Fibroblast of lung (primary cell): ENCODE data around the gene ARF5.
A peak's percentile ranks its signal among the peaks of the same experiment; 100 is the strongest.

Experiments used
- CTCF ChIP-seq, 2 donors: IDR thresholded peaks in 1 of 2; conservative IDR thresholded peaks in 1 of 2; 1 replicate in 1 of 2; 2 replicates in 1 of 2; pipeline ENCODE4 v1.5.1; 2011 to 2012; ENCODE audit warnings: low read length in 2 of 2, control low read depth in 1 of 2, inconsistent platforms in 1 of 2, low read depth in 1 of 2, mild to moderate bottlenecking in 1 of 2
- EZH2 ChIP-seq: IDR thresholded peaks from 2 replicates; pipeline ENCODE4 v1.5.1; 2012; ENCODE audit warnings: low read length, control low read depth, mild to moderate bottlenecking; ENCODE audit errors: missing control alignments

DNA sequence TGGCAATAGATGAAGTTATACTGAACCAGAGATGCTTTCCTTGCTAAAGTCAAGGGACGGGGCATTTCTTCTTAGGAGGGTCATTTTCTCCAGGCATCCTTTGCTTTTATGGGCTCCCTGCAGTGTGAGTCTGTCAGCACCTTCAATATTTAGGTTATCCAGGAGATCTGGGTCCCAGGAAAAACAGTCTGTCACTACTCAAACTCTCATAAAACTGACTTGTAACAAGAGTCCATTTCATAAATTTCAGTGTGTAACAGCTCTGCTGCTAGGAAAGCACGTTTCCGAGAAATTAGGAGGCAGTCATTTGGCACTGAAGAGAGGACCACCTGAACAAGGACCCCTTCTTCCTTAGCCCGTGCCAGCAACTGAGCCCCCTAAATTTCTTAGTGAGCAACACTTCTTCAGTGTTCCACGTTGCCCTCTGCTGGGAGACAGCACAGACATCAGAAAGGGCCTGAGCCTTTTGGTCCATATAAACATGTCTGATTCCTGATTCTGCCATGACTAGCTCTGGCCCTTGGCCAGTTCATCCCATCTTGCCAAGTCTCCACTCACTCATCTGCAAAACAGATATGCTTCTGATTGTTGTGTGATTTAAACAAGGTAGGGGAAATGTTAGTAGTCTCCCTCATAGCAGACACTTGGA lies 10.1 kb upstream of the ARF5 start:
- TF ChIP-seq CTCF (conservative IDR thresholded peaks at IDR 0.05 in 1 of 2, IDR thresholded peaks at IDR 0.05 in 1 of 2; ENCODE audit: low read depth in 1 of 2, low read length in 2 of 2) (peak; percentile 28 to 38), EZH2 (no peak)
